PC-3 (cell line): ENCODE data around the gene WNT1.

Experiments
- CTCF ChIP-seq: fragments of 300-600 bp; sonication (generic); conservative IDR thresholded peaks from 2 replicates; pipeline ENCODE4 v1.5.1; 2017; ENCODE audit warnings: antibody characterized with exemption, low read depth, mild to moderate bottlenecking, low read length
- EZH2 ChIP-seq: fragments of 300-600 bp; sonication (generic); IDR thresholded peaks from one replicate; pipeline ENCODE4 v1.6.1; 2017; ENCODE audit warnings: antibody characterized with exemption, mild to moderate bottlenecking, low read length; ENCODE audit not compliant: unreplicated experiment

GRCh38 chr12:49010092-49010668 is 32.1 kb downstream of the WNT1 start:
- no peak for TF ChIP-seq CTCF
- no peak for TF ChIP-seq EZH2
